Activated T-helper 1 cell treated with anti-CD3 and anti-CD28 coated beads, Interleukin-12 subunit alpha, Interleukin-12 subunit beta, Interleukin-2, Interleukin-4 antibody, amounts not matched to agents 30 ng/mL and 10 ng/mL and 1 ng/mL, durations not matched to agents 14 hours and 24 hours and 36 hours (primary cell): ENCODE data around the gene ALAS1. TPM values are rescaled to one million over a fixed set of nuclear protein-coding genes. Genes with fewer than 3 reads are reported as not detected.
A peak's percentile ranks its signal among the peaks of the same experiment; 100 is the strongest.

ENCODE experiments used
- DNase-seq: peaks from one replicate; pipeline ENCODE4 v3.0.0; 2021; ENCODE audit warnings: low spot score
- H3K27ac Mint-ChIP-seq: one replicate; pipeline ENCODE4 v1.8.0; 2021; ENCODE audit warnings: mild to moderate bottlenecking, mixed read lengths
- H3K27me3 Mint-ChIP-seq: one replicate; pipeline ENCODE4 v1.8.0; 2022; ENCODE audit warnings: mild to moderate bottlenecking, moderate library complexity, mixed read lengths; ENCODE audit not compliant: insufficient read depth
- H3K36me3 Mint-ChIP-seq: one replicate; pipeline ENCODE4 v1.8.0; 2021; ENCODE audit warnings: low read depth, mixed read lengths
- H3K4me1 Mint-ChIP-seq: one replicate; pipeline ENCODE4 v1.8.0; 2021; ENCODE audit warnings: low read depth, mixed read lengths
- H3K4me3 Mint-ChIP-seq: one replicate; pipeline ENCODE4 v1.8.0; 2021; ENCODE audit warnings: mild to moderate bottlenecking, moderate library complexity, mixed read lengths
- H3K9me3 Mint-ChIP-seq: one replicate; pipeline ENCODE4 v1.8.0; 2021; ENCODE audit warnings: mixed read lengths
- intact Hi-C: fragments of 100-400 bp; cut with micrococcal nuclease; formaldehyde crosslinking; loops from one replicate; pipeline ENCODE4 v1.15.1; 2024
- total RNA-seq: library from RNA; stranded (reverse); gene quantifications from 2 replicates; pipeline ENCODE4 v1.2.3, GENCODE V29; 2022

Gene ALAS1
- total RNA-seq, 1 donor from 2014 or later = 110 TPM

GRCh38 chr3:52182691-52183090 is 15.3 kb upstream of the ALAS1 start:
- Mint-ChIP-seq H3K27me3 (peaks cover 4% of the 10 kb centered on the region), H3K27ac (no peak overlapping the region), H3K9me3 (no peaks in the 10 kb centered on the region), H3K4me1 (peaks cover 5% of the 10 kb centered on the region), H3K4me3 (no peak overlapping the region), H3K36me3 (no peaks in the 10 kb centered on the region)
- intact Hi-C loops = no loop called here
- no peak for DNase-seq

GRCh38 chr3:52183786-52184445 is 14.0 kb upstream of the ALAS1 start:
- Mint-ChIP-seq H3K36me3 (no peaks in the 10 kb centered on the region), H3K9me3 (no peaks in the 10 kb centered on the region), H3K4me1 (peaks cover 11% of the 10 kb centered on the region), H3K27me3 (peaks cover 2% of the 10 kb centered on the region), H3K4me3 (no peak overlapping the region), H3K27ac (no peak overlapping the region)
- intact Hi-C loops = no loop called here
- DNase-seq = no peak

GRCh38 chr3:52184690-52185089 is 13.3 kb upstream of the ALAS1 start:
- Mint-ChIP-seq H3K27me3 (peaks cover 2% of the 10 kb centered on the region), H3K36me3 (no peaks in the 10 kb centered on the region), H3K4me1 (peaks cover 18% of the 10 kb centered on the region), H3K9me3 (no peaks in the 10 kb centered on the region), H3K4me3 (no peak overlapping the region), H3K27ac (no peak overlapping the region)
- intact Hi-C loops = no loop called here
- no peak for DNase-seq

- no peak overlapping the region for H3K4me3 Mint-ChIP-seq
- H3K9me3 Mint-ChIP-seq = no peaks in the 10 kb centered on the region
- H3K27me3 Mint-ChIP-seq = peaks cover 2% of the 10 kb centered on the region
- peaks cover 22% of the 10 kb centered on the region for H3K4me1 Mint-ChIP-seq
- intact Hi-C loops = no loop called here
- H3K27ac Mint-ChIP-seq = no peak overlapping the region
- no peaks in the 10 kb centered on the region for H3K36me3 Mint-ChIP-seq
- DNase-seq = no peak
Observed at GRCh38 chr3:52185311-52185710, 12.6 kb upstream of the ALAS1 start.

- H3K27ac Mint-ChIP-seq = no peak overlapping the region
- H3K27me3 Mint-ChIP-seq = peaks cover 2% of the 10 kb centered on the region
- H3K4me3 Mint-ChIP-seq = no peak overlapping the region
- H3K9me3 Mint-ChIP-seq = no peaks in the 10 kb centered on the region
- no peaks in the 10 kb centered on the region for H3K36me3 Mint-ChIP-seq
- intact Hi-C loops = no loop called here
- peaks cover 22% of the 10 kb centered on the region for H3K4me1 Mint-ChIP-seq
- DNase-seq = no peak
Observed at GRCh38 chr3:52185837-52186236, 12.1 kb upstream of the ALAS1 start.

- H3K9me3 Mint-ChIP-seq = no peaks in the 10 kb centered on the region
- no peak for DNase-seq
- H3K4me1 Mint-ChIP-seq = peaks cover 22% of the 10 kb centered on the region
- H3K27me3 Mint-ChIP-seq = peaks cover 2% of the 10 kb centered on the region
- no peak overlapping the region for H3K4me3 Mint-ChIP-seq
- no peak overlapping the region for H3K27ac Mint-ChIP-seq
- intact Hi-C loops = no loop called here
- no peaks in the 10 kb centered on the region for H3K36me3 Mint-ChIP-seq
Observed at GRCh38 chr3:52186729-52187128, 11.2 kb upstream of the ALAS1 start.

- Mint-ChIP-seq H3K4me1 (peaks cover 16% of the 10 kb centered on the region), H3K27me3 (no peaks in the 10 kb centered on the region), H3K9me3 (no peaks in the 10 kb centered on the region), H3K4me3 (no peak overlapping the region), H3K27ac (no peak overlapping the region), H3K36me3 (no peaks in the 10 kb centered on the region)
- intact Hi-C loops = no loop called here
- DNase-seq = no peak
Observed at GRCh38 chr3:52188556-52188955, 9.4 kb upstream of the ALAS1 start.

- intact Hi-C loops = no loop called here
- Mint-ChIP-seq H3K27me3 (peaks cover 2% of the 10 kb centered on the region), H3K36me3 (no peaks in the 10 kb centered on the region), H3K27ac (no peak overlapping the region), H3K9me3 (no peaks in the 10 kb centered on the region), H3K4me3 (no peak overlapping the region), H3K4me1 (peaks cover 16% of the 10 kb centered on the region)
- DNase-seq = no peak
Observed at GRCh38 chr3:52190294-52191074, 7.5 kb upstream of the ALAS1 start.

GRCh38 chr3:52191663-52192062 is 6.3 kb upstream of the ALAS1 start:
- peaks cover 25% of the 10 kb centered on the region for H3K4me1 Mint-ChIP-seq
- intact Hi-C loops = no loop called here
- H3K27ac Mint-ChIP-seq = no peak overlapping the region
- no peaks in the 10 kb centered on the region for H3K9me3 Mint-ChIP-seq
- H3K36me3 Mint-ChIP-seq = no peaks in the 10 kb centered on the region
- no peak for DNase-seq
- peaks cover 2% of the 10 kb centered on the region for H3K27me3 Mint-ChIP-seq
- no peak overlapping the region for H3K4me3 Mint-ChIP-seq

GRCh38 chr3:52193065-52193464 is 4.9 kb upstream of the ALAS1 start:
- intact Hi-C loops = no loop called here
- no peak for DNase-seq
- Mint-ChIP-seq H3K27ac (no peak overlapping the region), H3K27me3 (peaks cover 2% of the 10 kb centered on the region), H3K36me3 (no peaks in the 10 kb centered on the region), H3K4me1 (peaks cover 37% of the 10 kb centered on the region), H3K4me3 (no peak overlapping the region), H3K9me3 (no peaks in the 10 kb centered on the region)

GRCh38 chr3:52194485-52195290 is 3.3 kb upstream of the ALAS1 start:
- H3K4me1 Mint-ChIP-seq = peaks cover 36% of the 10 kb centered on the region
- H3K36me3 Mint-ChIP-seq = peaks cover 12% of the 10 kb centered on the region
- H3K27ac Mint-ChIP-seq = no peak overlapping the region
- H3K9me3 Mint-ChIP-seq = no peaks in the 10 kb centered on the region
- DNase-seq = no peak
- intact Hi-C loops = loop anchor here (5.0 kb wide), 2 partner anchors 197 to 343 kb away; partner anchors contain the start of genes RPL29 and UQCC5
- no peak overlapping the region for H3K4me3 Mint-ChIP-seq
- peaks cover 2% of the 10 kb centered on the region for H3K27me3 Mint-ChIP-seq

GRCh38 chr3:52195291-52195597 is 2.7 kb upstream of the ALAS1 start:
- H3K4me3 Mint-ChIP-seq = no peak overlapping the region
- H3K4me1 Mint-ChIP-seq = peaks cover 37% of the 10 kb centered on the region
- no peaks in the 10 kb centered on the region for H3K9me3 Mint-ChIP-seq
- intact Hi-C loops = loop anchor here (5.0 kb wide), 2 partner anchors 198 to 342 kb away; partner anchors contain the start of genes RPL29 and UQCC5
- peaks cover 2% of the 10 kb centered on the region for H3K27me3 Mint-ChIP-seq
- H3K36me3 Mint-ChIP-seq = peaks cover 15% of the 10 kb centered on the region
- no peak overlapping the region for H3K27ac Mint-ChIP-seq
- no peak for DNase-seq

- Mint-ChIP-seq H3K9me3 (no peaks in the 10 kb centered on the region), H3K4me1 (peaks cover 42% of the 10 kb centered on the region), H3K4me3 (no peak overlapping the region), H3K36me3 (peaks cover 17% of the 10 kb centered on the region), H3K27ac (peak overlapping the region; percentile 26), H3K27me3 (peaks cover 2% of the 10 kb centered on the region)
- DNase-seq = no peak
- intact Hi-C loops = loop anchor here (5.0 kb wide), 2 partner anchors 199 to 341 kb away; partner anchors contain the start of genes RPL29 and UQCC5
Observed at GRCh38 chr3:52195823-52196331, 2.1 kb upstream of the ALAS1 start.
